UCSD-AML1 (cell line): ENCODE results near the gene TUBB8B.
"Not testable (repeated sequence)": the region's sequence is repeated elsewhere in the genome, so short reads cannot be mapped to it uniquely, and the experiment has no call there.

Experiments
- DNase-seq: peaks from one replicate; lab custom pipeline; 2025; ENCODE audit not compliant: unreplicated experiment; lab: John Stamatoyannopoulos, UW

Gene TUBB8B

GRCh38 chr18:49176-49665, at the start of gene TUBB8B:
TSS of gene TUBB8B (minus strand) at chr18:49615. CDS start at chr18:49557, 58 bp downstream.
- not testable (repeated sequence) for DNase-seq

DNA sequence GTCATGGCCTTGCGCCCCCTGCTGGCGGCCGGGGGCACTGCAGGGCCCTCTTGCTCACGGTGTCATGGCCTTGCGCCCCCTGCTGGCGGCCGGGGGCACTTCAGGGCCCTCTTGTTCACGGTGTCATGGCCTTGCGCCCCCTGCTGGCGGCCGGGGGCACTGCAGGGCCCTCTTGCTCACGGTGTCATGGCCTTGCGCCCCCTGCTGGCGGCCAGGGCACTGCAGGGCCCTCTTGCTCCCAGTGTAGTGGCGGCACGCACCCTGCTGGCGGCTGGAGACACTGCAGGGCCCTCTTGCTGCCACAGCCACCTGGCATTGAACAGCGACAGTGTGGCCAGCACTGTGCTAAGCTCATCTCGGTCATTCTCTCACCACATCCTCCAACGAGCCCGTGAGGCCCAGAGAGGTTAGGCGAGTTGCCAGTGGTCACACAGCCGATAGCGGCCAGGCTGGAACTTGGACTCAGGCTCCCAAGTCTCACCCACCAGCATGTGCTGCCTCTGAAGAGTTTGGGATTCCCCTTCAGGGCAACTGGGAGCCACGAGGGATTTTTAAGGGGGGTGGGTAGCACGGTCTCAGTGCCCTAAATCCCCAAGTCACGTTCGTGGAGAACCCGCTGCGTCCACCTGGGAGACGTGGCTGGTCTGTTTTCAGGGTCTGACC, 48.0 kb upstream of the TUBB8B start:
- not testable (repeated sequence) for DNase-seq

DNA sequence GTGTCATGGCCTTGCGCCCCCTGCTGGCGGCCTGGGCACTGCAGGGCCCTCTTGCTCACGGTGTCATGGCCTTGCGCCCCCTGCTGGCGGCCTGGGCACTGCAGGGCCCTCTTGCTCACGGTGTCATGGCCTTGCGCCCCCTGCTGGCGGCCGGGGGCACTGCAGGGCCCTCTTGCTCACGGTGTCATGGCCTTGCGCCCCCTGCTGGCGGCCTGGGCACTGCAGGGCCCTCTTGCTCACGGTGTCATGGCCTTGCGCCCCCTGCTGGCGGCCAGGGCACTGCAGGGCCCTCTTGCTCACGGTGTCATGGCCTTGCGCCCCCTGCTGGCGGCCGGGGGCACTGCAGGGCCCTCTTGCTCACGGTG, 47.3 kb upstream of the TUBB8B start:
- not testable (repeated sequence) for DNase-seq

GRCh38 chr18:96101-96766, 46.8 kb upstream of the TUBB8B start:
- DNase-seq = not testable (repeated sequence)

DNA sequence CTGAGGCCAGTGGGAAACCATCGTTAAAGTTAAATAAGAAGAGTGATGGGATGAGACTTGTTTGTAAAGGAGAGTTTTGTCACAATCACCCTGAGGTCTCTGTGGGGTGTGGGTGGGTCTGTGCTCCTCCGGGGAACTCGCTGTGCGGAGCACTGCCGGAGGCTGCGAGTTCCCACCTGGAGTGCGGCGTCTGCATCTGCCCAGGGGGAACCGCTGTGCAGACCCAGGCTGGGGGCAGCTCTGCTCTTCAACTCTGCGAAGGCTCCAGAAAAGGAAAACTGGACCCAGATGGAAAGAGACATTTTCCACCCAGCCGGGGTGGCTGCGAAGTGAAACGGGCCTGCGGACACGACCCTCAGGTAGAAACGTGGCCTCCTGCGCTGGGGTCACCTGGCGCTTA, 46.2 kb upstream of the TUBB8B start:
- not testable (repeated sequence) for DNase-seq

DNA sequence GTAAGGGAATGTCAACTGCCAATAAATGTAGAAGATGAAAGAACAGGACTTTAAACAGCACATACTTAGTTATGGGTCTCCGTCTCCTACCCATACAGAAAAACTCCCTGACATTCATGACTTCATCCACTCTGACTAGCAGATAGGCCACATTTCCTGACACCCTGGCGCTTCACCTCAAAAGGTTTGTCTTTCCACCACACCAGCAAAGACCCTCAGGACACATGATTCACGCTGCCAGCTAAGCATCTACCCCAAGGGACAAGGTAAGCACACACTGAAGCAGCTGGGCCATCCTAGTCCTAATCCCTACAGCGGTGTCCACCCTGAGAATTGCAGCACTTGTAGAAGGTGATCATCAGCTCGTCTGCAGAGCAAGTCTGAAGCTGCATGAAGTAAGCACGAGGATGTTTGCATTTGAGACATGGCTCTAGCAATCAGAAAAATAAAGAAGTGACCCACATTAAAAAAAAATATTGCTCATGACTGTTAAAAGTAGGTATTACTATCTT, 44.5 kb upstream of the TUBB8B start:
- DNase-seq = not testable (repeated sequence)

DNA sequence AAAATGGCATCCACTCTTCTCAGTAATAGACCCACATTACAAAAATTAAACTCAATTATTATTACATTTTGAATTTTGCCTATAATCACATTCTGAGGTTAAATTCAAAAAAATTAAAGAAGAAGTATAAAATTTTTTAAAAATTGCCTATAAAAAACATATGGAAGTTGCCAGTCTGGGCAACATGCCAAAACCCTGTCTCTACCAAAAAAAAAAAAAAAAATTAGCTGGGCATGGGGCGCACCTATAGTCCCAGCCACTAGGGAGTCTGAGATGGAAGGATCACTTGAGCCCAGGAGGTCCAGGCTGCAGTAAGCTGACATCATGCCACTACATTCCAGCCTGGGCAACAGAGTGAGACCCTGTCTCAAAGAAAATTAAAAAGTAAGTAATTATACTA, 42.1 kb upstream of the TUBB8B start:
- not testable (repeated sequence) for DNase-seq

GRCh38 chr18:90396-91193, 41.2 kb upstream of the TUBB8B start:
- not testable (repeated sequence) for DNase-seq

GRCh38 chr18:89124-89523, 39.7 kb upstream of the TUBB8B start:
- DNase-seq = not testable (repeated sequence)

DNA sequence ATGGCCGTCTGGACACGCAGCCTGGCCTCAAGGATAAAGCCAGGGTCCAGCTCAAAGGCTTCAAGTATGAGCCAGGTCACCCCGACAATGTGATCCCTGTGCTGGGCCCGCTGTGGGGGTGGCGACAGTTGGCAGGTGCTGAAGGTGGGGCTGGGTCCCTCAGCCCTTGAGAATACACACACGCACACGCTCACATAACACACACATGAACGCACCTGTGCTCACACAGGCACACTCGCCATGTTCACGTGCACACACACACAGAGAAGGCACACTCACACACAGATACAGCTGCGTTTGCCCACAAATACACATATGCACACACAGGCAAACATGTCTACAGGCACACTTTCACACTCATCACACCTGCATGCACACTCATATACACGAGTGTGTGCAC, 35.4 kb upstream of the TUBB8B start:
- not testable (repeated sequence) for DNase-seq

DNA sequence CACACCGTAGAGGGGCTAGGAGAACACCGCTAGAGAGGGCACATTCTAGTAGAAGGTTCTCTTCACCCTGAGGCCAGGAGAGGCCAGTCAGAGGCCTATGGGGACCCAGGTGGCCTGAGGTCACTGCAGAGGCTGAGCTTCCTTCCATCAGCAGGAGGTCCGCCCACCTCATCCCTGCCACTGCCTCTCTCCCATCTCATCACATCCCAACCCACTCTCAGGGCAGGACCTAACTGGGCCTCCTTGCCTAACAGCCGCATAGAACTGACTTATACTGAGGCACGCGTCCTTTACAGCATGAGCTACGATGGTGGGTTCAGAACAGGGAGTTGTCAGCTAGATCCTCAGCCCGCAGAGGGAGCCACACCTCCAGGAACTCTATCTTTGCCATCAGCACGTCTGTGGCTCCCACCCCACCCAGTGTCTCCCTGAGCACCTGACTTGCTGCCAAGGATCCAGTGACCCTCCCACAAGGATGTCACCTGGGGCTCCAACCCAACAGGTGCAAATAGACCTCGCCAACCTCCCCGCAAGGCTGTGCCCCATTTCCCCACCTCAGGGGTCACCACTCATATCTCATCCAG, 33.3 kb upstream of the TUBB8B start:
- not testable (repeated sequence) for DNase-seq

DNA sequence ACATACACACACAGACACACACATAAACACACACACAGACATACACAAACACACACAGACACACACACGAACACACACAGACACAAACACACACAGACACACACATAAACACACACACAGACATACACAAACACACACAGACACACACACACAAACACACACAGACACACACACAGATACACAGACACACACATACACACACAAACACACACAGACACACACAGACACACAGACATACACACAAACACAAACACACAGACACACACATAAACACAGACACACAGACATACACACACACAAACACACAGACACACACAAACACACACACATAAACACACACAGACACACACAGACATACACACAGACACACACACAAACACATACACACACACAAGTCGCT, 31.5 kb upstream of the TUBB8B start:
- DNase-seq = not testable (repeated sequence)

- not testable (repeated sequence) for DNase-seq
These were observed 30.8 kb upstream of the TUBB8B start for GRCh38 chr18:80202-80601.

DNA sequence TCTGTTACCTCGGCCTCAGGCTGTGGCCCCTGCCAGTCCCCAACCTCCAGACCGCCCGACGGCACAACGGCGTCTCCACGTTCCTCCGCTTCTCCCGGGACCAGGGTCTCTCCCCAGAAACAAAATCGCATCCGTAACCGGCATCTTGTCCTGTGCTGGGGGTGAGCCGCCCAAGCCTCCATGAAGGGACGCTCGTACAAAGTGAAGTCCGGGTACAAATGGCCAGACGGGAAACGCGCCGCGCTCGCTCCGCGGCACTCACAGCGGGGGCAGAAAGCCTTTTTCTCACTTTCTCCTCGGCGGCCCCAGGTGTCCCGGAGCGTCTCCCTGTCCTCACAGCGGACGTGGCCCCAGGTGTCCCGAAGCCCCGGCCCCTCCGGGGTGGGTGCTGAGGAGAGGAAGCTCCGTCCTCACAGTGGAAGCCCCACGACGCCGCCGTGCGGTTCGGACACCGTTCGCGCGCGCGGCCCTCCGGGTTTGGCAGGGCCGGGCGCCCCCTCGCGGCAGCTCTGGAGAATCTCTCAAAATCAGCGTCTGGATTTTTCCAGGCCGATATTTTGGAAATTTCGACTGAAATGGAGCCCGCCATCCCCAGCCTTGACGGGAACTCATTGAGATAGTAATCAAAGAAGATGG, 26.2 kb upstream of the TUBB8B start:
- not testable (repeated sequence) for DNase-seq

- not testable (repeated sequence) for DNase-seq
These were observed 23.9 kb upstream of the TUBB8B start for GRCh38 chr18:73181-73777.

- DNase-seq = not testable (repeated sequence)
These were observed 18.3 kb upstream of the TUBB8B start for GRCh38 chr18:67701-68100.

DNA sequence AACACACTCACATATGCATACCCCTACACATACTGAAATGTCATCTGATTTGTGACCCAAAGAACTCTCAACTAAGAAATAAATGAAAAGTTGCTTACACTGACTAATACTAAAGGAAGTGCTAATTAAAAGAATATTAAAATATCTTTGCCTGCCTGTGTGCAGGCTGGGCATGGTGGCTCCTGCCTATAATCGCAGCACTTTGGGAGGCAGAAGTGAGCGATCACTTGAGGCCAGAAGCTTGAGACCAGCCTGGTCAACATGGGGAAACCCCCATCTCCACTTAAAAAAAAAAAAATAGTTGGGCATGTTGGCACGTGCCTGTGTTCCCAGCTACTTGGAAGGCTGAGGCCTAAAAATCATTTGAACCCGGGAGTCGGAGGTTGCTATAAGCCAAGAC, 14.9 kb upstream of the TUBB8B start:
- not testable (repeated sequence) for DNase-seq

- DNase-seq = not testable (repeated sequence)
These were observed 14.2 kb upstream of the TUBB8B start for GRCh38 chr18:63656-64055.

- DNase-seq = not testable (repeated sequence)
These were observed 5.0 kb upstream of the TUBB8B start for GRCh38 chr18:54388-54787.

GRCh38 chr18:48696-49095, 719 bp downstream of the TUBB8B start:
- not testable (repeated sequence) for DNase-seq
